ENCODE data around the gene RHBDF2.

DNA sequence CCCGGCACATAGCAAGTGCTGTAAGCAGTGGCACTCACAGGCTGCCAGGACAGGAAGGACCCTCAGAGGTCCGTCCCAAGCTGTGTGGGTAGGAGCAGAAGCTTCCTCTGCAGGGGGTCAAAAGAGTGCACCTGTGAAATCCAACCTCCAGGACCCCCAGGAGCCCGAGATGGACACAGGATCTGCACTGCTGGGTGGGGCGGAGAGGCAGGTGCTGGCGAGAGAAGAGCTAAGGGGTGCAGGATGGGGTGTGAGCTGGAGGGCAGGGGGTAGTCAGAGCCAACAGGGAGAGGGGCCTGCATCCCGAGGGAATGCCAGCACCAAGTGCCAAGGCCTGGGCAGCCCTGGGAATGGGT is 34.5 kb downstream of the RHBDF2 start:
- TF ChIP-seq CTCF (conservative IDR thresholded peaks at IDR 0.05; ENCODE audit: low read depth, low read length), result no peak
- no peak for TF ChIP-seq EZH2 (IDR thresholded peaks at IDR 0.05; ENCODE audit: low read length, unreplicated experiment)
